ENCODE measurements around the gene VAV3. TPM values are rescaled to one million over a fixed set of nuclear protein-coding genes. Genes with fewer than 3 reads are reported as not detected.

The VAV3 gene
- total RNA-seq, 2 experiments from 2014 or later = 5.5 to 5.6 TPM

DNA sequence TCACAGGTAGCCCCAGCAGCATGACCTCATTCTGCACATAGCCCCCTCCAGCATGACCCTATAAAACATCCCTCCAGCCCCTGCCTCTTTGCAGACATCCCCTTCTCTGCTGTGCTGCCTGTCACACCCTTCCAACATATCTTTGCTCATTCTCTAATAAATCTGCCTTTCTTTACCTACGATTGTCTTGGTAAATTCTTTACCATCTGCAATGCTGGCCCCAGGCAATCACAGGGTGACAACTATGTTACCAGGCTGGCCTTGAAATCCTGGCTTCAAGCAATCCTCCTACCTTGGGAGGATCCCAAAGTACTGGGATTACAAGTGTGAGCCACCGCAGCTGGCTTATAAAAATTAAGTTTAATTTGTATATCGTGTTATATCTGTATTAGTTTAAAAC is 134.5 kb downstream of the VAV3 start:
- no peak overlapping the region for H3K27ac Mint-ChIP-seq
- no peaks in the 10 kb centered on the region for H3K9me3 ChIP-seq (ENCODE audit: control insufficient read depth in 1 of 2, insufficient read depth in 1 of 2, low read length in 2 of 2)
- ChIA-PET POLR2A (interaction anchor here (1.2 kb wide), 1 partner anchor 12 kb away, joined by 3 read pairs; no protein-coding TSS in a partner anchor), CTCF (no interaction called here)
- no peak overlapping the region for H3K4me3 Mint-ChIP-seq
- H3K4me1 Mint-ChIP-seq (ENCODE audit: low read depth) = peaks cover 41% of the 10 kb centered on the region
- ATAC-seq (ENCODE audit: poor library complexity) = no peak
- no peak overlapping the region for H3K4me3 ChIP-seq (ENCODE audit: low read length)
- no peaks in the 10 kb centered on the region for H3K27me3 Mint-ChIP-seq
- intact Hi-C loops (cut with DNase I, micrococcal nuclease) = no loop called here
- H3K9me3 Mint-ChIP-seq = no peaks in the 10 kb centered on the region
- TF ChIP-seq, protein P1, sequence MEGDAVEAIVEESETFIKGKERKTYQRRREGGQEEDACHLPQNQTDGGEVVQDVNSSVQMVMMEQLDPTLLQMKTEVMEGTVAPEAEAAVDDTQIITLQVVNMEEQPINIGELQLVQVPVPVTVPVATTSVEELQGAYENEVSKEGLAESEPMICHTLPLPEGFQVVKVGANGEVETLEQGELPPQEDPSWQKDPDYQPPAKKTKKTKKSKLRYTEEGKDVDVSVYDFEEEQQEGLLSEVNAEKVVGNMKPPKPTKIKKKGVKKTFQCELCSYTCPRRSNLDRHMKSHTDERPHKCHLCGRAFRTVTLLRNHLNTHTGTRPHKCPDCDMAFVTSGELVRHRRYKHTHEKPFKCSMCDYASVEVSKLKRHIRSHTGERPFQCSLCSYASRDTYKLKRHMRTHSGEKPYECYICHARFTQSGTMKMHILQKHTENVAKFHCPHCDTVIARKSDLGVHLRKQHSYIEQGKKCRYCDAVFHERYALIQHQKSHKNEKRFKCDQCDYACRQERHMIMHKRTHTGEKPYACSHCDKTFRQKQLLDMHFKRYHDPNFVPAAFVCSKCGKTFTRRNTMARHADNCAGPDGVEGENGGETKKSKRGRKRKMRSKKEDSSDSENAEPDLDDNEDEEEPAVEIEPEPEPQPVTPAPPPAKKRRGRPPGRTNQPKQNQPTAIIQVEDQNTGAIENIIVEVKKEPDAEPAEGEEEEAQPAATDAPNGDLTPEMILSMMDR (IDR thresholded peaks at IDR 0.05) = no peak
- no peaks in the 10 kb centered on the region for H3K36me3 Mint-ChIP-seq (ENCODE audit: low read depth)
- H3K36me3 ChIP-seq (ENCODE audit: insufficient read depth, low read length) = no peaks in the 10 kb centered on the region
- no peak overlapping the region for H3K27ac ChIP-seq (ENCODE audit: low read depth in 1 of 2, low read length in 2 of 2)
- H3K4me1 ChIP-seq (ENCODE audit: insufficient read depth, low read length) = peaks cover 10% of the 10 kb centered on the region
- DNase-seq = no peak
- no peaks in the 10 kb centered on the region for H3K27me3 ChIP-seq (ENCODE audit: control insufficient read depth in 1 of 2, insufficient read depth in 2 of 2, low read length in 2 of 2)

DNA sequence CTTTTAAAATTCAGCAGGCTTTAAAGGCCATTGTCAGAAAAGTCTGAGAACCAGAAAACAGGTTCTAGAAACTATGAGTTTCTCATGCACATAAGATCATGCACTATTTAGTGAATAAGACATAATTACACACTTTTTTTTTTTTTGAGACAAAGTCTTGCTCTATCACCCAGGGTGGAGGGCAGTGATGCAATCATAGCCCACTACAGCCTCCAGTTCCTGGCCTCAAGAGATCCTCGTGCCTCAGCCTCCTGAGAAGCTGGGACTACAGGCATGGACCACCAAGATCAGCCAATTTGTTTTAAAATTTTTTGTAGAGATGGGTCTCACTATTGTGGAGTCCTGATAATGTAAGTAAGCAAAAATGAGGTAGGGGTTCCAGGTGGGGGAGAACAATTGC is 134.9 kb downstream of the VAV3 start:
- Histone ChIP-seq H3K9me3 (ENCODE audit: control insufficient read depth in 1 of 2, insufficient read depth in 1 of 2, low read length in 2 of 2) (no peaks in the 10 kb centered on the region), H3K27me3 (ENCODE audit: control insufficient read depth in 1 of 2, insufficient read depth in 2 of 2, low read length in 2 of 2) (no peaks in the 10 kb centered on the region), H3K27ac (ENCODE audit: low read depth in 1 of 2, low read length in 2 of 2) (no peak overlapping the region), H3K4me1 (ENCODE audit: insufficient read depth, low read length) (peaks cover 10% of the 10 kb centered on the region), H3K4me3 (ENCODE audit: low read length) (no peak overlapping the region), H3K36me3 (ENCODE audit: insufficient read depth, low read length) (no peaks in the 10 kb centered on the region)
- no peak for ATAC-seq (ENCODE audit: poor library complexity)
- Mint-ChIP-seq H3K4me3 (no peak overlapping the region), H3K4me1 (ENCODE audit: low read depth) (peaks cover 41% of the 10 kb centered on the region), H3K27ac (no peak overlapping the region), H3K36me3 (ENCODE audit: low read depth) (no peaks in the 10 kb centered on the region), H3K27me3 (no peaks in the 10 kb centered on the region), H3K9me3 (no peaks in the 10 kb centered on the region)
- intact Hi-C loops (cut with DNase I, micrococcal nuclease) = no loop called here
- DNase-seq = no peak
- TF ChIP-seq, protein P1 (IDR thresholded peaks at IDR 0.05) = no peak
- CTCF ChIA-PET = no interaction called here
- POLR2A ChIA-PET = interaction anchor here (0.8 to 1.4 kb wide), 2 partner anchors 14 to 69 kb away, joined by 3 to 5 read pairs; no protein-coding TSS in a partner anchor

DNA sequence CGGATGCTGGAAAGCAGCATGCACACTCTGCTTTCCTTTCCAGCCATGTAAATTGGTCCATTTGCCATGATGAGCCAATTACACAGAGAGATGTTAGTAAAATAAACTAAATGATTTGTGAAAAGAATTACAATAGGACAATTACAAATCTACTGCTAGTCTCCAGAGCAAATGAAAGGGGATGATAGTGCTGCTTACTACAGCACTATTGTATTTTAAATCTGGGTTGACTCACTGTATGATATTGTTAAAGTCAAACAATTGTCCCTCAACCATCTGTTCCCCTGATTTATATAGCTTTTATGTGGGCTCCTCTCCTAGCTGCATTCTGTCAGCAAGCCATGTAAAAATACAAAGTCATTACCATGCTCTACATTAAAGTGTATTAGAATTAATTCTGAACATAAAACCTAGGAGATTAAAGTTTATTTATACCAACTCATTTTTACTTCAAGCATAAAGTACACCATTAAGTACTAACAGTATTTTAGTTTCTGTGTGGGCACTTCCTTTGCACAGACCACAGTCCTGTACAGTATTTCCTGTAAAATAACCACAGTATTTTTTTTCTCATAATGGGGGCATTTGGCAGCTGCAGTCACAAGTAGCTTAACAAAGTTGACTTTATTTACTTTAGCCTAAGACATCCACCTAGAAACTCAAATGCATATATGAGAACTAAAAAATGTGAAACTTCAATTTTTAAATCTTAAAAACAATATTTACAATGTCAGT is 135.8 kb downstream of the VAV3 start:
- no peaks in the 10 kb centered on the region for H3K36me3 Mint-ChIP-seq (ENCODE audit: low read depth)
- ATAC-seq (ENCODE audit: poor library complexity) (peak; percentile 34), DNase-seq (peak in 3 of 14 experiments; percentile 23 to 75 (median 25))
- Histone ChIP-seq H3K4me3 (ENCODE audit: low read length) (no peak overlapping the region), H3K27me3 (ENCODE audit: control insufficient read depth in 1 of 2, insufficient read depth in 2 of 2, low read length in 2 of 2) (no peaks in the 10 kb centered on the region), H3K4me1 (ENCODE audit: insufficient read depth, low read length) (peaks cover 10% of the 10 kb centered on the region), H3K9me3 (ENCODE audit: control insufficient read depth in 1 of 2, insufficient read depth in 1 of 2, low read length in 2 of 2) (no peaks in the 10 kb centered on the region), H3K36me3 (ENCODE audit: insufficient read depth, low read length) (no peaks in the 10 kb centered on the region), H3K27ac (ENCODE audit: low read depth in 1 of 2, low read length in 2 of 2) (no peak overlapping the region)
- H3K4me1 Mint-ChIP-seq (ENCODE audit: low read depth) = peaks cover 41% of the 10 kb centered on the region
- ChIA-PET POLR2A (interaction anchor here (0.8 to 1.4 kb wide), 2 partner anchors 15 to 69 kb away, joined by 3 to 5 read pairs; no protein-coding TSS in a partner anchor), CTCF (no interaction called here)
- no peaks in the 10 kb centered on the region for H3K27me3 Mint-ChIP-seq
- no peak overlapping the region for H3K27ac Mint-ChIP-seq
- TF ChIP-seq, protein P1 (IDR thresholded peaks at IDR 0.05) = no peak
- H3K4me3 Mint-ChIP-seq = peak overlapping the region; percentile 6
- no peaks in the 10 kb centered on the region for H3K9me3 Mint-ChIP-seq
- intact Hi-C loops (cut with DNase I, micrococcal nuclease) = no loop called here

Data from CD4-positive, alpha-beta T cell (primary cell).